Skeletal muscle tissue (tissue), 4 donors: ENCODE measurements around the gene PRR33. TPM values are rescaled to one million over a fixed set of nuclear protein-coding genes. Genes with fewer than 3 reads are reported as not detected.

Experiments
- H3K27ac ChIP-seq: one replicate; pipeline ENCODE4 v1.7.0; 2013; ENCODE audit warnings: mild to moderate bottlenecking, low read depth, low read length, inconsistent platforms
- H3K27me3 ChIP-seq, 3 donors: one replicate each; pipeline ENCODE4 v1.7.0; 2013; ENCODE audit warnings: low read length in 3 of 3; ENCODE audit not compliant: control insufficient read depth in 3 of 3, insufficient read depth in 3 of 3
- H3K36me3 ChIP-seq, 3 donors: one replicate each; pipeline ENCODE4 v1.7.0; 2013; ENCODE audit warnings: low read length in 3 of 3; ENCODE audit not compliant: control insufficient read depth in 3 of 3, insufficient read depth in 3 of 3
- H3K4me1 ChIP-seq, 3 donors: one replicate each; pipeline ENCODE4 v1.7.0; 2013; ENCODE audit warnings: low read length in 3 of 3, mild to moderate bottlenecking in 3 of 3; ENCODE audit not compliant: control insufficient read depth in 3 of 3, insufficient read depth in 3 of 3
- H3K4me3 ChIP-seq, 3 donors: one replicate each; pipeline ENCODE4 v1.7.0; 2013; ENCODE audit warnings: low read length in 3 of 3
- H3K9ac ChIP-seq, 3 donors: one replicate each; pipeline ENCODE4 v1.7.0; 2013; ENCODE audit warnings: low read length in 3 of 3, mild to moderate bottlenecking in 3 of 3, moderate library complexity in 2 of 3, low read depth in 1 of 3
- H3K9me3 ChIP-seq, 3 donors: one replicate each; pipeline ENCODE4 v1.7.0; 2013; ENCODE audit warnings: low read length in 3 of 3; ENCODE audit not compliant: control insufficient read depth in 3 of 3
- total RNA-seq: library from RNA; depleted of rRNA; stranded (reverse); fragments of >200 nt; gene quantifications from one replicate; pipeline ENCODE4 v1.2.3, GENCODE V29; 2014
- donor health status: Osteomylitis.

PRR33 gene
- total RNA-seq, 1 donor from 2014 or later, result 1.0 TPM

DNA sequence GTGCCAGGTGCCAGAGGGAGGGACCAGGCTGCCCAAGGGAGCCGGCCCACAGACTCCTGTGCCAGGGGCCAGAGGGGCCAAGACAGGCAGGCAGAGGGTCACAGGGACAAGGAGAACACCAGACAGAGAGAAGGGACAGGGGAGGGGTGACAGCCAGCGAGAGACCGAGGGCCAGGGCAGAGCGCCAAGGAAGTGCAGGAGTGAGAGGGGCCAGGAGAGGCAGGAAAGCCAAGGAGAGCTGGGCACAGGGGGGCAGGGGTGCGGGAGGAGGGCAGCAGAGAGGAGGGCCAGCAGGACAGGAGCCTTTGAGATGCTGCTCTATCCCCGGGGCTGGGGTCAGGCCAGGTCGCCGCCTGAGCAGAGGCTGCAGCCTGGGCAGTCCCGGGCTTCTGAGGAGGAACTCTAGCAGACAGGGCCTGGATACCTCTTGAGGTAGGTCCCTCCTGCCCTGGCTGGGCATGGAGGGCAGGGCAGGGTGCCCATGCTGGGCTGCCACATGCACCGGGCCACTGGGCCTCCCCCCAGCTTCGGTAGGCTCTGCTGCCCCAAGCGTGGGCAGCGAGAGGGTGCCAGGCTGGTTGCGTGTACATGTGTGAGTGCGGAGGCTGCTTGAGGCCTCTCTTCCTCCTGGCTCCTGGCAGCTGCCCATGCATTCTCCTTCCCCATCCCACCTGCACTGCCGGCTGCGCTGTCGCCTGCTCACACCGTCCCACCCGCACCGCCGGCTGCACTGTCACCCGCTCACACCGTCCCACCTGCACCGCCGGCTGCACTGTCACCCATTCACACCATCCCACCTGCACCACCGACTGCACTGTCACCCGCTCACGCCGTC, 26.6 kb downstream of the PRR33 start:
- Histone ChIP-seq H3K9me3 (no peaks in the 10 kb centered on the region), H3K27me3 (peaks cover 9 to 60% (median 15%) of the 10 kb centered on the region in 3 donors), H3K4me3 (peak overlapping the region; percentile 52 to 64 (median 57)), H3K9ac (peak overlapping the region; percentile 12 to 77 (median 50)), H3K27ac (peak overlapping the region; percentile 80), H3K36me3 (no peaks in the 10 kb centered on the region), H3K4me1 (peaks cover 38 to 60% (median 48%) of the 10 kb centered on the region in 3 donors)

DNA sequence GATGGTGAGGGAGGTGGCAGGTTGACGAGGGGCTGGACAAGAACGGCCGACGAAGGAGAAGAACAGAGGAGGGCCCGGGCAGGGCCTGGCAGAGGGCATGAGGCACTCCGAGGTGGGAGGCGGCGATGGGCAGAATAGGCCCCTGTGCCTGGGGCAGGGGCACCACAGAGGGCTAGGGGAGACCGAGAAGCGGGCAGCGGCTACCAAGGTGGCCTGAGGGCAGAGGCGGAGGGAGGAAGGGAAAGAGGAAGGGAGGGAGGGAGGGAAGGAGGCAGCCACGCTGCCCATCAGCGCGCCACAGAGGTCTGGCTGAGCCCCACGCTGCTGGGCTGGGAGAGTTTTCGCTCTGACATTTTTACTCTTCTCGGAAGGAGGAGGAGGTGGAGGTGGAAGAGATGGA, 27.5 kb downstream of the PRR33 start:
- no peaks in the 10 kb centered on the region for H3K9me3 ChIP-seq
- H3K4me3 ChIP-seq, result peak overlapping the region; percentile 52 to 64 (median 57)
- H3K27ac ChIP-seq, result peak overlapping the region; percentile 80
- peaks cover 5 to 52% (median 8%) of the 10 kb centered on the region in 3 donors for H3K27me3 ChIP-seq
- peaks cover 38 to 53% (median 44%) of the 10 kb centered on the region in 3 donors for H3K4me1 ChIP-seq
- no peaks in the 10 kb centered on the region for H3K36me3 ChIP-seq
- H3K9ac ChIP-seq, result peak overlapping the region; percentile 12 to 77 (median 50)

DNA sequence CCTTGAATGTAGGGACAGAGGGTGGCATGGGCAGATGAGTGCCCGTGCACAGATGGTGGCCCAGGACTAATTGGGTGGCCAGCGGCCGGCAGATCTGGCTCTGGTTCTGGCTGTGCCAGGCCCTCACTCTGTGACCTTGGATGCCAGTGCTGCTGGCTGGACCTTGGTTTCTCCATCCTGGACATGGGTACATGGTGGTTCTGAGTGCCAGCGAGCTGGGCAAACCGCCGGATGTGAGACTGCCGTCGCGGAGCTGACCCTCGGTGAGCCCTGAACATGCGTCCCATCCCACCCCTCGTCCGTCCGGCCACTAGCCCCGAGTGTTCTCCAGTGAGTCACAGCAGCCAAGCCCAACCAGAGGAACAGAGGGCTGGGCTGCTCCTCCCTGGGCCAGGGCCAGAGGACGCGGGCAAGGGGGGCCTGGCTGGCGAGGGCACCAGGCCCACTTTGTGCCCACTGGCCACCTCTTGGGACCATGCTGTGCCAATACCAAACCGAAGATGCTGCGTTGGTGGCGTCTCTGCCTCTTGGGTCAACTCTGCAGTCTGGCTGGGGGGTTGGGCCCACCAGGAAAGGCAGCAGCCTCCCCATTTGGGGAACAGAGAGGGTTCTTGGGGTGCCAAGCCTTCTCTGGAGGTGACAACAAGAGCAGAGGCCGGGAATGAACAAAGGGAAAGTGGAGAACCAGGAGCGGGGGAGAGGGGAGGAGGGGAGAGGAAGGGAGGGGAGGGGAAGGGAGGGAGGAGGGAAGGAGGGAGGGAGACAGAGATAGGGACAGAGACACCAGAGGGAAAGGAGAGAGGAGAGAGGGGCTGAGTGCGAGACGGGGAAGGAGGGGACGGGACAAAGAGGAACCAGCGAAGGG, 28.1 kb downstream of the PRR33 start:
- H3K27ac ChIP-seq, result peak overlapping the region; percentile 80
- H3K4me3 ChIP-seq, result peak overlapping the region; percentile 60 to 68 (median 60)
- H3K9ac ChIP-seq, result peak overlapping the region; percentile 50 to 77 (median 61)
- H3K36me3 ChIP-seq, result no peaks in the 10 kb centered on the region
- H3K27me3 ChIP-seq, result peaks cover 0 to 45% (median 2%) of the 10 kb centered on the region in 3 donors
- H3K9me3 ChIP-seq, result no peaks in the 10 kb centered on the region
- H3K4me1 ChIP-seq, result peaks cover 38 to 46% (median 41%) of the 10 kb centered on the region in 3 donors

DNA sequence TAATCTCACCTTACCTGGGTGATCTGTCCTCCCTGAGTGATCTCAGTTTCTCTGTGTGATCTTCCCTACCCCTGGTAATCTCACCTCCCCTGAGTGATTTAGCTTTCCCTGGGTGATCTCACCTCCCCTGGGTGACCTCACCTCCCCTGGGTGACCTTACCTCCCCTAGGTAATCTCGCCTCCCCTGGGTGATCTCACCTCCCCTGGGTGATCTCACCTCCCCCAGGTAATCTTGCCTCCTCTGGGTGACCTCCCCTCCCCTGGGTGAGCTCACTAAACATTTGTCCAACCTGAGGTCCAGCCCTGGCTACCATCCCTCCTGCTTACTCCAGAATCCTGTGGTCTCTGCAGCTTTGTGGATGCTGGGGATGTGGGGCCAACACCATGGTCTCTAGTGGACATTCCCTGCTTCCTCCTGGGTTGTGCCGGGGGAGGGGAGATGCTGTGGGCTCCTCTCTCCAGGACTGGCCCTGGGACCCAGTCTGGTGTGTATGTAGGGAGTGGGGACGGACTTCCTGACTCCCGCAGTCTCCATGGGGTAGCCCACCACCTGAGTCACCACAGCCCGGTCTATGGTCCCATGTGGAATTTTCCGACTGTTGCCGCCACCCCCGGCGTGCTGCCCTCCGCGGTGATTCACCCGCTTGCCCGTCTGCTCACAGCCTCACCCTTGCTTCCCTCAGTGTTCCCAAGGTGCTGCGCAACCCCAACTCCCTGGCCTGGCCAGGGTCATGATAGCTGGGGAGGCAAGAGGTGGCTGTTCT, 28.9 kb downstream of the PRR33 start:
- Histone ChIP-seq H3K4me1 (peaks cover 32 to 38% (median 34%) of the 10 kb centered on the region in 3 donors), H3K36me3 (no peaks in the 10 kb centered on the region), H3K9ac (peak overlapping the region in 2 of 3 donors; percentile 61 to 70), H3K27ac (peak overlapping the region; percentile 80), H3K4me3 (peak overlapping the region in 2 of 3 donors; percentile 60 to 68), H3K27me3 (peaks cover 0 to 37% (median 0%) of the 10 kb centered on the region in 3 donors), H3K9me3 (no peaks in the 10 kb centered on the region)

DNA sequence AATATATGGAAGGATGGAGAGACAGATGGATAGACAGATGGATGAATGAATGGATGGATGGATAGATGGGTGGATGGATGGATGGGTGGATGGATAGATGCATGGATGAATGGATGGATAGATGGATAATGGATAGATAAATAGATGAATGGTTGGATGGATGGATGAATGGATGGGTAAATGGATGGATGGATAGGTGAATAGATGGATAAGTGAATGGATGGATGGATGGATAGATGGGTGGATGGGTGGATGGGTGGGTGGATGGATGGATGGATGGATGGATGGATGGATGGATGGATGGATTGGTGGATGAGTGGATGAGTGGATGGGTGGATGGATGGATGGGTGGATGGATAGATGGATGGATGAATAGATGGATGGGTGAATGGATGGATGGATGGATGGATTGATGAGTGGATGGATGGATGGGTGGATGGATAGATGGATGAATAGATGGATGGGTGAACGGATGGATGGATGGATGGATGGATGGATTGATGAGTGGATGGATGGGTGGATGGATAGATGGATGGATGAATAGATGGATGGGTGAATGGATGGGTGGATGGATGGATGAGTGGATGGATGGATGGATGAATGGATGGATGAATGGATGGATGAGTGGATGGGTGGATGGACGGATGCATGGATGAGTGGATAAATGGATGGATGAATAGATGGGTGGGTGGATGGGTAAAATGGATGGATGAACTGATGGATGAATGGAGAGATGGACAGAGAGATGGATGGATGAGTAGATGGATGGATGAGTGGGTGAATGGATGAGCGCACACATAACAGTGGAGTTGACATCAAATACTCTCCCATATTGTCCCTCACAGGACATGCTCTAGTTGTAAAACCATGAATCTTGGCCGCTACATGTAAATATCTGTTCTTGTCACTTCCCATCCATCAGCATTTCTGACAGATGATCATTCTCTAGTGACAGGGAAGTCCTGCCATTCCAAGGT, 30.0 kb downstream of the PRR33 start:
- Histone ChIP-seq H3K9me3 (no peaks in the 10 kb centered on the region), H3K4me3 (no peak overlapping the region), H3K27me3 (peaks cover 0 to 29% (median 0%) of the 10 kb centered on the region in 3 donors), H3K36me3 (no peaks in the 10 kb centered on the region), H3K27ac (no peak overlapping the region), H3K9ac (no peak overlapping the region), H3K4me1 (peaks cover 32 to 41% (median 34%) of the 10 kb centered on the region in 3 donors)

DNA sequence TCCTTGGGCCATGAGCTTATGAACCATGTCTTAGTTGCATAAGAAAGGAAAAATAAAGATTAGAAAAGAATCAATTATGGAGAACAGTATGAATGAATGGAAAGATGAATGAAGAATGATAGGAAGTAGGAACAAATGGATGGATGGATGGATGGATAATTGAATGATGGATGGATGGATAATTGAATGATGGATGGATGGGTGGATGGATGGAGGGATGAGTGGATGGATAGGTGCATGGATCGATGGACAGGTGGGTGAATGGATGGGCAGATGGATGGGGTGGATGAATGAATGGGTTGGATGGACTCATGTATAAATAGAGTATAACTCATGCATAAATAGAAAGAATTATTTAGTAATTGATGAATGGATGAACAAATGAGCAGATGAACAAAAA, 31.6 kb downstream of the PRR33 start:
- Histone ChIP-seq H3K27me3 (peaks cover 0 to 17% (median 0%) of the 10 kb centered on the region in 3 donors), H3K27ac (no peak overlapping the region), H3K9me3 (no peaks in the 10 kb centered on the region), H3K36me3 (no peaks in the 10 kb centered on the region), H3K9ac (no peak overlapping the region), H3K4me1 (peaks cover 35 to 45% (median 35%) of the 10 kb centered on the region in 3 donors), H3K4me3 (no peak overlapping the region)

DNA sequence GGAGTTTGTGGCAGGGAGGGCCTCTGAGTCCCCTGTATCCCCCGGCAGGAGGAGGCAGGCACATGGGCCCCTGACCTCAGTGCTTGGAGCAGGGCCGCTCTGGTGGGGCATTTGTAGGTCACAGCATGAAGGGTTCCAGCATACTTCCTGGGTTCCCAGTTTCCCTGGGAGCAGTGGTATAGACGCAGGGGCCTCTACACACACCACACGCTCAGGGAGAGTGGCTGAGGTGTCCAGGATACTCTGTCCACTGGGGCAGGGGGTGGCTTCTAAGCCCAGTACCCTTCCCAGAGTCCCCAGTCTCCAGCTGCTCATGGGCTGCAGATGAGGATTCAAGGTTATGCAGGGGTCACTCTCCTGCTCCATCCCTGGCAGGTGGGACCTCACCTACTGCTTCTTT, 32.7 kb downstream of the PRR33 start:
- peaks cover 26 to 45% (median 30%) of the 10 kb centered on the region in 3 donors for H3K4me1 ChIP-seq
- H3K9me3 ChIP-seq, result no peaks in the 10 kb centered on the region
- no peak overlapping the region for H3K27ac ChIP-seq
- no peak overlapping the region for H3K9ac ChIP-seq
- H3K36me3 ChIP-seq, result no peaks in the 10 kb centered on the region
- no peak overlapping the region for H3K4me3 ChIP-seq
- peaks cover 0 to 11% (median 0%) of the 10 kb centered on the region in 3 donors for H3K27me3 ChIP-seq

DNA sequence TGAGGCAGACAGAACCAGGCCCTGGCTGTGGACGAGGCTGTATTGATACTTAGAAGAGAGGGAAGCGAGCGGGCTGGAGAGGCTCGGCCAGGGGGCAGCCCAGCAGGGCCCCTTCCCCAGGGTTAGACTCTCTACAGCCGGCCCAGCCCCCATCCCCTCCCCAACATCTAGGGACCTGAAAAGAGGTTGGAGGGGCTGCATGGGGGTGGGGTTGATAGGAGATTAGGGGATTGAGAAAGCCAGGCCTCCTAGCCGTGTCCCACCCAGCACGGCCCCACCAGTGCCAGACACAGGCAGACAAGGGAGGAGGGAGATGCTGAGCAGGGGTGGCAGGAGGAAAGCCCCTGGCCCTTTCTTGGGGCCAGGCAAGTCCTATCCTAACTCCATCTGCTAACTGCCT, 33.1 kb downstream of the PRR33 start:
- Histone ChIP-seq H3K27ac (no peak overlapping the region), H3K4me3 (no peak overlapping the region), H3K4me1 (peaks cover 23 to 45% (median 28%) of the 10 kb centered on the region in 3 donors), H3K9me3 (no peaks in the 10 kb centered on the region), H3K36me3 (no peaks in the 10 kb centered on the region), H3K27me3 (peaks cover 0 to 9% (median 0%) of the 10 kb centered on the region in 3 donors), H3K9ac (no peak overlapping the region)
